GM12878 (cell line): ENCODE results near the gene TTLL11. TPM values are rescaled to one million over a fixed set of nuclear protein-coding genes. Genes with fewer than 3 reads are reported as not detected.

Source experiments
- ATAC-seq: fragments of 200-7000 bp; cut with Tn5 transposase; 3 replicates; pipeline ENCODE4 v1.9.1; 2020; ENCODE audit warnings: mild to moderate bottlenecking, moderate library complexity
- BruUV-seq: library from RNA; stranded (reverse); fragments of 400-500 nt; replicated peaks from 2 replicates; lab custom pipeline; 2021; lab: Mats Ljungman, UMichigan
- CTCF ChIA-PET: fragments of 300-600 bp; sonication (Branson Sonifier 250); formaldehyde crosslinking; extraction: SDS; loops from one replicate; lab custom pipeline; 2021; ENCODE audit warnings: inconsistent platforms; lab: Yijun Ruan, JAX
- POLR2A ChIA-PET: fragments of 350-600 bp; formaldehyde crosslinking; extraction: SDS; loops from one replicate; lab custom pipeline; 2021; ENCODE audit warnings: inconsistent platforms; lab: Charles Lee
- RAD21 ChIA-PET: fragments of 300-600 bp; sonication (Branson Sonifier 250); formaldehyde crosslinking; loops from one replicate; lab custom pipeline; 2023; ENCODE audit warnings: antibody characterized with exemption; ENCODE audit not compliant: unreplicated experiment; lab: Charles Lee
- SMC1A ChIA-PET: fragments of 300-600 bp; sonication (Branson Sonifier 250); formaldehyde crosslinking; loops from one replicate; lab custom pipeline; 2023; ENCODE audit not compliant: unreplicated experiment, uncharacterized antibody; lab: Charles Lee
- DNase-seq: peaks from one replicate; pipeline ENCODE4 v3.0.0-alpha.2; 2011; ENCODE audit warnings: low read depth, low spot score
- FAIRE-seq: peaks from 3 replicates; lab custom pipeline; 2011; peaks lifted over from hg19 to GRCh38; lab: Jason Lieb, UNC
- H2AFZ ChIP-seq: 2 replicates; pipeline ENCODE4 v1.6.0; 2011; ENCODE audit warnings: low read depth, low read length, control low read depth; ENCODE audit not compliant: control insufficient read depth
- H3K27ac ChIP-seq: 2 replicates; pipeline ENCODE4 v1.5.1; 2011; ENCODE audit warnings: control low read depth; ENCODE audit not compliant: control insufficient read depth, insufficient read depth
- H3K27me3 ChIP-seq, 2 experiments: replicated peaks in 1 of 2; 2 replicates each; pipeline versions ENCODE4 v1.6.0 to v1.6.1; 2011; ENCODE audit warnings: low read length in 1 of 2; ENCODE audit not compliant: control insufficient read depth in 2 of 2, insufficient read depth in 2 of 2
- H3K36me3 ChIP-seq, 2 experiments: 2 replicates each; pipeline ENCODE4 v1.5.1; 2011; ENCODE audit warnings: low read length in 1 of 2; ENCODE audit not compliant: control insufficient read depth in 2 of 2, insufficient read depth in 2 of 2
- H3K4me1 ChIP-seq: 2 replicates; pipeline ENCODE4 v1.6.1; 2011; ENCODE audit warnings: mild to moderate bottlenecking, low read length, moderate library complexity, mixed read lengths; ENCODE audit not compliant: control insufficient read depth, insufficient read depth
- H3K4me2 ChIP-seq: 2 replicates; pipeline ENCODE4 v1.6.0; 2011; ENCODE audit warnings: control low read depth; ENCODE audit not compliant: control insufficient read depth, insufficient read depth
- H3K4me3 ChIP-seq: fragments of 200-600 bp; sonication (generic); 2 replicates; pipeline ENCODE4 v1.5.1; 2016
- H3K79me2 ChIP-seq: 2 replicates; pipeline ENCODE4 v1.6.0; 2011; ENCODE audit warnings: low read length; ENCODE audit not compliant: control insufficient read depth, insufficient read depth
- H3K9ac ChIP-seq: 2 replicates; pipeline ENCODE4 v1.8.0; 2011; ENCODE audit warnings: low read length, control low read depth, mixed read lengths; ENCODE audit not compliant: control insufficient read depth, insufficient read depth
- H3K9me3 ChIP-seq: replicated peaks from 3 replicates; pipeline ENCODE4 v1.5.1; 2011; ENCODE audit warnings: mild to moderate bottlenecking, low read length; ENCODE audit not compliant: control insufficient read depth, insufficient read depth
- H4K20me1 ChIP-seq: 2 replicates; pipeline ENCODE4 v1.6.0; 2011; ENCODE audit not compliant: control insufficient read depth, insufficient read depth
- ASH2L ChIP-seq: fragments of 300-600, 200-600 bp; sonication (generic); IDR thresholded peaks from 2 replicates; pipeline ENCODE4 v1.6.1; 2017; ENCODE audit warnings: low read depth, mild to moderate bottlenecking, borderline replicate concordance
- ATF2 ChIP-seq: IDR thresholded peaks from 2 replicates; pipeline ENCODE4 v1.6.1; 2012; ENCODE audit warnings: low read length, inconsistent platforms
- ATF3 ChIP-seq: IDR thresholded peaks from 2 replicates; pipeline ENCODE4 v1.6.1; 2011; ENCODE audit warnings: low read depth, mild to moderate bottlenecking, low read length, moderate library complexity, borderline replicate concordance; ENCODE audit errors: extremely low read depth
- BHLHE40 ChIP-seq, 2 experiments: fragments of 450-650 bp in 1 of 2; IDR thresholded peaks; 2 replicates each; pipeline ENCODE4 v1.6.1; 2011 to 2017; ENCODE audit warnings: low read depth in 2 of 2, borderline replicate concordance in 1 of 2, improper control_type of control experiment in 1 of 2, low read length in 1 of 2, mild to moderate bottlenecking in 1 of 2
- BMI1 ChIP-seq: fragments of 450-650 bp; IDR thresholded peaks from 2 replicates; pipeline ENCODE4 v1.6.1; 2016; ENCODE audit warnings: mild to moderate bottlenecking, moderate library complexity, borderline replicate concordance
- CBX5 ChIP-seq: sonication (generic); IDR thresholded peaks from 2 replicates; pipeline ENCODE4 v1.6.1; 2016; ENCODE audit warnings: low read depth, moderate library complexity, mild to moderate bottlenecking, inconsistent platforms
- CUX1 ChIP-seq: IDR thresholded peaks from 2 replicates; pipeline ENCODE4 v1.6.1; 2012; ENCODE audit warnings: improper control_type of control experiment, low read depth, low read length; ENCODE audit not compliant: insufficient replicate concordance
- ETV6 ChIP-seq, 2 experiments: fragments of 450-650 bp in 1 of 2; IDR thresholded peaks in 1 of 2; conservative IDR thresholded peaks in 1 of 2; 2 replicates each; pipeline ENCODE4 v1.6.1; 2014; ENCODE audit warnings: antibody characterized with exemption in 1 of 2, borderline replicate concordance in 1 of 2, low read depth in 1 of 2, mild to moderate bottlenecking in 1 of 2, moderate library complexity in 1 of 2
- GATAD2B ChIP-seq: fragments of 450-650 bp; conservative IDR thresholded peaks from 2 replicates; pipeline ENCODE4 v1.6.1; 2017; ENCODE audit warnings: low read depth, mild to moderate bottlenecking, moderate library complexity
- KLF5 ChIP-seq: fragments of 450-650 bp; IDR thresholded peaks from 2 replicates; pipeline ENCODE4 v1.6.1; 2014; ENCODE audit warnings: mild to moderate bottlenecking; ENCODE audit not compliant: partially characterized antibody
- MAX ChIP-seq: IDR thresholded peaks from 2 replicates; pipeline ENCODE4 v1.6.1; 2012; ENCODE audit warnings: low read depth, low read length, improper control_type of control experiment
- MXI1 ChIP-seq: fragments of 150-350 bp; IDR thresholded peaks from 2 replicates; pipeline ENCODE4 v1.6.1; 2011; ENCODE audit warnings: low read depth, mild to moderate bottlenecking, inconsistent platforms, low read length, improper control_type of control experiment
- POLR2A ChIP-seq: IDR thresholded peaks from 2 replicates; pipeline ENCODE4 v1.6.1; 2011; ENCODE audit warnings: low read depth, mild to moderate bottlenecking, low read length
- TAF1 ChIP-seq: IDR thresholded peaks from 2 replicates; pipeline ENCODE4 v1.6.1; 2011; ENCODE audit warnings: mild to moderate bottlenecking, low read depth, low read length, borderline replicate concordance
- USF2 ChIP-seq: IDR thresholded peaks from 2 replicates; pipeline ENCODE4 v1.6.1; 2011; ENCODE audit warnings: low read depth, low read length, improper control_type of control experiment, borderline replicate concordance
- WGBS: methylation state at CpG from one replicate; pipeline ENCODE4 v1.1.6; 2016; ENCODE audit warnings: low lambda C conversion rate; ENCODE audit not compliant: insufficient replicate concordance, insufficient coverage; ENCODE audit errors: missing lambda C conversion rate; 5-methylcytosine and 5-hydroxymethylcytosine counted together
- in situ Hi-C: fragments of 300-500 bp; cut with MboI; formaldehyde crosslinking; loops from 9 replicates; pipeline ENCODE4 v1.14.3; 2018; ENCODE audit warnings: mixed read lengths
- intact Hi-C: fragments of 100-400 bp; cut with micrococcal nuclease; formaldehyde crosslinking; loops from one replicate; pipeline ENCODE4 v1.14.2; 2022; ENCODE audit not compliant: unreplicated experiment
- polyA plus RNA-seq, 11 experiments: library from polyadenylated mRNA; depleted of rRNA in 4 of 11; unstranded in 6 of 11; stranded (reverse) in 5 of 11; fragments of >200 nt; fragmentation: Nextera tagmentation in 4 of 11; fragmentation: Illumina TruSeq in 1 of 11; extraction: Ambion mirVana in 4 of 11; extraction: Trizol in 1 of 11; gene quantifications; 1 replicate in 1 of 11; 2 replicates in 10 of 11; pipeline versions ENCODE4 v1.2.1 to v1.2.3, GENCODE V29; 2011 to 2016; ENCODE audit warnings: inconsistent platforms in 2 of 11, missing spikeins in 2 of 11, low read depth in 1 of 11
- total RNA-seq, 4 experiments: library from RNA; depleted of rRNA in 3 of 4; stranded (reverse); fragments of >200 nt in 3 of 4; fragmentation: Illumina TruSeq in 1 of 4; extraction: Trizol in 1 of 4; gene quantifications; 2 replicates each; pipeline versions ENCODE4 v1.2.1 to v1.2.3, GENCODE V29; 2013 to 2021

Gene TTLL11
- total and polyA plus RNA-seq, 10 of the 15 experiments (the other 5 are each of a cell fraction or from before 2014, with no cell fraction given), result 1.2 to 3.7 (median 2.9) TPM

GRCh38 chr9:121881920-121882500, 211.1 kb downstream of the TTLL11 start:
- no peak overlapping the region for H3K27ac ChIP-seq
- WGBS, result 29% methylated on average over 7 of the region's 7 CpGs
- SMC1A ChIA-PET, result no interaction called here
- DNase-seq (no peak), ATAC-seq (no peak), FAIRE-seq (no peak)
- RAD21 ChIA-PET, result no interaction called here
- H3K4me3 ChIP-seq, result no peak overlapping the region
- POLR2A ChIA-PET, result no interaction called here
- intact Hi-C loops, result no loop called here
- in situ Hi-C loops, result no loop called here
- H3K79me2 ChIP-seq, result no peaks in the 10 kb centered on the region
- CTCF ChIA-PET, result no interaction called here
- H3K4me2 ChIP-seq, result no peak overlapping the region
- no peak overlapping the region for H3K9ac ChIP-seq
- H3K27me3 ChIP-seq, result no peaks in the 10 kb centered on the region; a peak in 1 of 4 replicates
- no peaks in the 10 kb centered on the region for H3K36me3 ChIP-seq
- H3K4me1 ChIP-seq, result no peaks in the 10 kb centered on the region; the same call in 1 of the 2 replicates
- no peaks in the 10 kb centered on the region for H4K20me1 ChIP-seq
- BruUV-seq, result no TSS peak
- no peak overlapping the region for H2AFZ ChIP-seq
- no peaks in the 10 kb centered on the region for H3K9me3 ChIP-seq
- TF ChIP-seq BMI1 (no peak), MXI1 (no peak), BHLHE40 (IDR thresholded peaks at IDR 0.05; ENCODE audit: borderline replicate concordance in 1 of 2, low read depth in 2 of 2, low read length in 1 of 2) (no peak), ASH2L (no peak), KLF5 (no peak), ATF2 (no peak), USF2 (no peak), ATF3 (no peak), TAF1 (no peak), POLR2A (no peak), CBX5 (no peak), CUX1 (no peak), GATAD2B (no peak), MAX (no peak), ETV6 (conservative IDR thresholded peaks at IDR 0.05 in 1 of 2, IDR thresholded peaks at IDR 0.05 in 1 of 2; ENCODE audit: borderline replicate concordance in 1 of 2, low read depth in 1 of 2) (no peak)
